IPS DF 6.9 (cell line): ENCODE results near the gene ITPK1.

Source experiments
- DNase-seq: peaks from one replicate; pipeline ENCODE4 v3.0.0-alpha.2; 2013; ENCODE audit warnings: low read depth, low spot score
- H3K27ac ChIP-seq: one replicate; pipeline ENCODE4 v1.5.1; 2013; ENCODE audit warnings: low read length, control low read depth
- H3K27me3 ChIP-seq: 2 replicates; pipeline ENCODE4 v1.6.1; 2013; ENCODE audit warnings: mild to moderate bottlenecking, low read length; ENCODE audit not compliant: control insufficient read depth, insufficient read depth
- H3K36me3 ChIP-seq: 2 replicates; pipeline ENCODE4 v1.6.1; 2013; ENCODE audit warnings: low read length; ENCODE audit not compliant: control insufficient read depth, insufficient read depth
- H3K4me1 ChIP-seq: 2 replicates; pipeline ENCODE4 v1.6.1; 2013; ENCODE audit warnings: low read length; ENCODE audit not compliant: control insufficient read depth, insufficient read depth
- H3K4me3 ChIP-seq: 2 replicates; pipeline ENCODE4 v1.5.1; 2013; ENCODE audit warnings: mild to moderate bottlenecking, low read length
- H3K9me3 ChIP-seq: 2 replicates; pipeline ENCODE4 v1.6.1; 2013; ENCODE audit warnings: low read length, inconsistent platforms; ENCODE audit not compliant: control insufficient read depth, insufficient read depth
- WGBS: extraction: QIAGEN DNeasy Blood & Tissue Kit; methylation state at CpG from one replicate; pipeline ENCODE4 v1.1.7; 2013; ENCODE audit warnings: mixed read lengths, missing lambda C conversion rate; ENCODE audit not compliant: insufficient read length, insufficient coverage; 5-methylcytosine and 5-hydroxymethylcytosine counted together

The ITPK1 gene

GRCh38 chr14:92984082-92984788 lies 131.5 kb downstream of the ITPK1 start:
- Histone ChIP-seq H3K4me3 (no peak overlapping the region), H3K36me3 (no peaks in the 10 kb centered on the region), H3K27me3 (no peaks in the 10 kb centered on the region), H3K9me3 (no peaks in the 10 kb centered on the region), H3K27ac (no peak overlapping the region), H3K4me1 (no peaks in the 10 kb centered on the region)
- DNase-seq = no peak
- WGBS = no CpG with 5 or more reads among the region's 5 CpGs

GRCh38 chr14:92982956-92983355 lies 132.8 kb downstream of the ITPK1 start:
- Histone ChIP-seq H3K9me3 (no peaks in the 10 kb centered on the region), H3K36me3 (no peaks in the 10 kb centered on the region), H3K4me1 (no peaks in the 10 kb centered on the region), H3K27me3 (no peaks in the 10 kb centered on the region), H3K27ac (no peak overlapping the region), H3K4me3 (no peak overlapping the region)
- WGBS = no CpG with 5 or more reads among the region's 8 CpGs
- no peak for DNase-seq

- Histone ChIP-seq H3K27ac (no peak overlapping the region), H3K4me3 (no peak overlapping the region), H3K27me3 (no peaks in the 10 kb centered on the region), H3K9me3 (no peaks in the 10 kb centered on the region), H3K4me1 (no peaks in the 10 kb centered on the region), H3K36me3 (no peaks in the 10 kb centered on the region)
- no peak for DNase-seq
- WGBS = no CpG with 5 or more reads among the region's 8 CpGs
Observed at GRCh38 chr14:92981726-92982125, 134.0 kb downstream of the ITPK1 start.

GRCh38 chr14:92980866-92981265 lies 134.9 kb downstream of the ITPK1 start:
- H3K27ac ChIP-seq = no peak overlapping the region
- no peaks in the 10 kb centered on the region for H3K4me1 ChIP-seq
- H3K27me3 ChIP-seq = no peaks in the 10 kb centered on the region
- WGBS = no CpG with 5 or more reads among the region's 4 CpGs
- no peak overlapping the region for H3K4me3 ChIP-seq
- no peaks in the 10 kb centered on the region for H3K36me3 ChIP-seq
- H3K9me3 ChIP-seq = no peaks in the 10 kb centered on the region
- DNase-seq = no peak

- no peak for DNase-seq
- WGBS = no CpG with 5 or more reads among the region's 4 CpGs
- Histone ChIP-seq H3K4me1 (no peaks in the 10 kb centered on the region; the same call in 1 of the 2 replicates), H3K9me3 (no peaks in the 10 kb centered on the region), H3K27ac (no peak overlapping the region), H3K27me3 (no peaks in the 10 kb centered on the region), H3K4me3 (no peak overlapping the region), H3K36me3 (no peaks in the 10 kb centered on the region)
Observed at GRCh38 chr14:92978229-92979021, 137.3 kb downstream of the ITPK1 start.

GRCh38 chr14:92976268-92976667 lies 139.5 kb downstream of the ITPK1 start:
- Histone ChIP-seq H3K9me3 (no peaks in the 10 kb centered on the region), H3K27ac (no peak overlapping the region)

GRCh38 chr14:92974541-92975345 lies 141.0 kb downstream of the ITPK1 start:
- Histone ChIP-seq H3K36me3 (no peaks in the 10 kb centered on the region; the same call in 1 of the 2 replicates), H3K9me3 (no peaks in the 10 kb centered on the region), H3K4me3 (no peak overlapping the region), H3K27ac (no peak overlapping the region), H3K27me3 (no peaks in the 10 kb centered on the region), H3K4me1 (peaks cover 6% of the 10 kb centered on the region)
- no peak for DNase-seq
- WGBS = no CpG with 5 or more reads among the region's 17 CpGs

More at GRCh38 chr14:92976268-92976667, 139.5 kb downstream of the ITPK1 start:
- Histone ChIP-seq H3K4me3 (no peak overlapping the region), H3K4me1 (peaks cover under 1% of the 10 kb centered on the region), H3K27me3 (no peaks in the 10 kb centered on the region), H3K36me3 (no peaks in the 10 kb centered on the region; the same call in 1 of the 2 replicates)
- no peak for DNase-seq
- WGBS = no CpG with 5 or more reads among the region's 2 CpGs

GRCh38 chr14:92973798-92974372 lies 141.8 kb downstream of the ITPK1 start:
- WGBS = no CpG with 5 or more reads among the region's 9 CpGs
- DNase-seq = no peak
- no peak overlapping the region for H3K4me3 ChIP-seq
- H3K36me3 ChIP-seq = no peaks in the 10 kb centered on the region; the same call in 1 of the 2 replicates
- no peaks in the 10 kb centered on the region for H3K27me3 ChIP-seq
- H3K27ac ChIP-seq = no peak overlapping the region
- peaks cover 6% of the 10 kb centered on the region for H3K4me1 ChIP-seq
- no peaks in the 10 kb centered on the region for H3K9me3 ChIP-seq

- Histone ChIP-seq H3K27ac (no peak overlapping the region), H3K9me3 (no peaks in the 10 kb centered on the region), H3K4me3 (no peak overlapping the region), H3K36me3 (no peaks in the 10 kb centered on the region; the same call in 1 of the 2 replicates), H3K27me3 (no peaks in the 10 kb centered on the region), H3K4me1 (peaks cover 6% of the 10 kb centered on the region)
- DNase-seq = peak; percentile 74
- no CpG with 5 or more reads among the region's 12 CpGs for WGBS
Observed at GRCh38 chr14:92973261-92973797, 142.4 kb downstream of the ITPK1 start.
